GM19324 (cell line): Measurements from ENCODE around the gene ACADL.
A peak's percentile ranks its signal among the peaks of the same experiment; 100 is the strongest.
"Not testable (repeated sequence)": the region's sequence is repeated elsewhere in the genome, so short reads cannot be mapped to it uniquely, and the experiment has no call there.

ENCODE experiments used
- ATAC-seq: cut with Tn5 transposase; IDR thresholded peaks from one replicate; pipeline ENCODE4 v1.9.1; 2021; ENCODE audit warnings: mild to moderate bottlenecking, moderate library complexity; ENCODE audit not compliant: unreplicated experiment, low FRiP score

ACADL gene

DNA sequence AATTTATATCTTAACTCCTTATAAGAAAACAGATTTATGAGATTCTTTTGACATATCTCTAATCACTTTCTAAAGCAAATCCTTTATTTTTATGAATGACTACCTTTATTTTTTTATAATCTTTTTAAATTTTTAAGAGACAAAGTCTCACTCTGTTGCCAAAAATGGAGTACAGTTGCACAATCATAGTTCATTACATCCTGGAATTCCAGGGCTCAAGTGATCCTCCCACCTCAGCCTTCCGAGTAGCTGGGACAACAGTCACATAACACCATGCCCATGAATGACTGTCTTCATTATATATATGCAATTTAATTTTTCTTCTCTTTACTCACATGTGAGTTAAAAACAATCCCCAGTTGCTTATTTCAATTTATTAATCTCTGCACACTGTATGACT, 21.7 kb downstream of the ACADL start:
- no peak for ATAC-seq

DNA sequence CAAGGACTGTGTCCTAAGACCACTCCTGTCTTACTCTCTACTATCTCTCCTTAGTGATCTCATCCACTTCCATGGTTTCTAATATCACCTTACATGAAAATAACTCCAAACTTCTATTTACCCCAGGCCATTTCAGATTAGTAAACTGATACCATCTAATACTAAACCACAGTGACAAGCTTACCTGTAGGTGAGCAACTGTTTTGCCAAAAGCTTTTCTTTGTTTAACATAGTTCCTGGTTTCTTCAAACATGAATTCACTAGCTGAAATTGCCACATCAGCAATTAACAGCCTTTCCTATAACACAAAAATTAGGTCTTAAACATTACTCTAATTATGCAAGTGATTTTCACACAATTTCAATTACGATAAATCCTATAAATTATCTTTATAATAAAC, 22.1 kb downstream of the ACADL start:
- no peak for ATAC-seq

DNA sequence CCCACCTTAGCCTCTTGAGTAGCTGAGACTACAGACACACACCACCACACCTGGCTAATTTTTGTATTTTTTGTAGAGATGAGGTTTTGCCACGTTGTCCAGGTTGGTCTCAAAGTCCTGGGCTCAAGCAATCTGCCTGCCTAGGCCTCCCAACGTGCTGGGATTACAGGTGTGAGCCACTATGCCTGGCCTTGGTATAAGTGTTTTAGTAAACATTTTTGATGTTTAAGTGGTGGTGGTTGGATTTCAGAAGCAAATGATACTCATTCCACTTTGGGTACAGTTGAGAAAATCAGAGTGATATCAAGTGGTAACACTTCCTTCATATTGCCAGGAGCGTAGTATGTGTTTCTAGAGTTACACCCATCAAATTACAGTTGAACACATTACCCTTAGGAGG, 25.4 kb downstream of the ACADL start:
- no peak for ATAC-seq

DNA sequence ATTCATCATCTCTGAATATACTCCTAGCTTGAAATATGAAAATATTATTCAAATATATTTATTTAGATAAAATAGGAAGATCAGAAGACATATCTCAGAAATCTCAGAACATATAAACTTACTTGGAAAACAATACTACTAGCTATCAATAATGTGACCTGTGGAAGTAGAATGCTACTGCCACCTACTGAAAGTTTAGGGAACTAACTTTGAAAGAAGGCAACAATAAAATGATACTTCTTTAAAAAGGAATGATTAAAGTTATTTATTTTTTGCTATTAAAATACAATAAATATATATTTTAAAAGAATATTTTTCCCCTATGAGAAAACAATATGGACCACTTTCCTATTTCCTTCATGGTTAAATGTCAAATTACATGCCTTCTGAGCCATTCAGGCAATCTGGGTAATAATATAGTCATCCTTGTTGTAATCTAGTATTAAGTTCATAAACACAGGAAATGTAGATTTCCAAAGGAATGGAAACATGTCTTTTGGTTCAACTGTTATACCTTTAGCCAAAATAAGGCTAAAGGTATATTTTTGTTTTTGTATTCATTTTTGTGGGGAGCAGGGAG, 26.0 kb downstream of the ACADL start:
- ATAC-seq, result no peak

DNA sequence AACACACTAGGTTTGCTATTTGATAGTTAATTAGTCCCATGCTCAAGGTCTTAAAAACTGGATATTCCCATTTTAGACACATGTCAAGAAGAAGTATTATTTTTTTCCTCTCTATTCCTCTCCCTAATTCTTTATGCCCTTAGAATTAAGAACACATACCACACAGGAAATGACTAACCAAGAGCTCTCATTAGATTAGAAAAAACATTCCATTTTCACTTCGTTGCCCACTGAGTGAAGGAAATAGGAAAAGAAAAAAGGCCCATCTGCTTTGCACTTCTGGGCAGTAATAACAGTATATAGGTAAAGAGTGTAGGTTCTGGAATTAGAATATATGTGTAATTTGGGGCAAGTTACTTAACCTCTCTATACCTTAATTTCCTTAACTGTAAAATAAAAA, 26.9 kb downstream of the ACADL start:
- ATAC-seq, result no peak

DNA sequence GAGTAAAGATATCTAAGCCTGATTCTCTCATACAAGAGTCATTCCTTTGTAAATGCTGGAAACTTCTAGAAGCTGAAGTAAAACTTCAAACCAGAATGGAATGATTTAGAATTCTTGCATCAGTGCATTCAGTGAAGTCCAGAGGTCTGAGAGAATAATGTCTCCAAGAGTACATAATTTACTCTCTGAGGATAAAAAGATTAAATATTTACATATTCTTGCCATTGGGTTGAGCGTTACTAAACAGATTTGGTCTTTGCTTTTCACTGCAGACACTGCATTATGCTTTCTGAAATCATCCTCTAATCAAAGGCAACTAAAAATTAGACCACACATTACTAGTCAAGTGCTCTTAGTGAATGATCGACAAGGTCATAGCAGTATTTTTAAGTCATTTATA, 27.5 kb downstream of the ACADL start:
- ATAC-seq, result no peak

DNA sequence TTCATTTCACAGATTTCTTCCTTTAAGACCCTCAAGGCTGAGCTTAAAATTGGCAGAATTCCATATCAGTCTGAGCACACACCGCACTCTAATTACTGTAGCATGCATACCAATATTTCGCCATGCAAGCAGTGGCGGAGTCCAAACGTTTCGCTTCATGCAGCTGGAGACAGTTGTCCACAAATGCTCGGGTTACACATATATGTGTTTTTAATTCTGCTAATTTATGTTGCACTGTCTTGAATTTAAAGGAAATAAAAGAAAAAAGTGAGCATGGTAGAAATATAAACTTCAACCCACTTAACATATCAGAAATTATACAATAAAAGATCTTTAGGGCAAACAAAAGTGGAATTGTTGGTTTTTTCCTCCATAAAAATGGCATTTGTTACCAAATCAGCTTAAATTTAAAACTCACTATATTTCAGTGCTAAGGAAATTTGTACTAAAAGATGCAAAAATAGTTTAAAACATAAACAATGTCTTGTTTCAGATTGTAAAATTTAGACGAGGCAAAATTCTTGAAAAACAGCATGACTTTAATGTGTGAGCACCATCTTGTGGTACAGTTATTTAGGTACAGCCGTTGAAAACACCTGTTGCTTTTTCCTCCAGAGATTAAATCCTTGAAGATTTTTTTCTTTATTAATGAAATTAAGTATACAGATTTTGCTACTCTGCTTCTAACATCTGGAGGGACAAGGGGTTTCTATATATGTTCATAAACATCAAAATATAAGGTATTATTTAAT, 30.0 kb downstream of the ACADL start:
- ATAC-seq, result no peak

DNA sequence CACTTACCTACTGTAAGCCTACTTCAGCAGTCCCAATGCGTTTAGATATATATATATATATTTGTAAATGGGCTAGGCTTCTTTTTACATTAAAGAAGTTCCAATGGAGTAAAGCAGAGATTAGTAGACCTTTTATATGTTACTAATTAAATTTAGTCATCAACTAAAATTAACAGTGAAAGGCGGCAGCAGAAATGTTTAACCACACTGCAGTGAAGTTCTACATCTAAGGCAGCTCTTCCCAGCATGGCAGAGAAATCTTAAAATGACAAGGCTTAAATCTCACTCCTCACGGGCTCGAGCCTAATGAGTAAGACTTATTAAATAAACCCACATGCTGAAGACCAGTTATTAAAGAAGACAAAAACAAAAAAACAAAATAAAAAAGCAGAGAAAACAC, 34.9 kb downstream of the ACADL start:
- ATAC-seq, result peak; percentile 40

DNA sequence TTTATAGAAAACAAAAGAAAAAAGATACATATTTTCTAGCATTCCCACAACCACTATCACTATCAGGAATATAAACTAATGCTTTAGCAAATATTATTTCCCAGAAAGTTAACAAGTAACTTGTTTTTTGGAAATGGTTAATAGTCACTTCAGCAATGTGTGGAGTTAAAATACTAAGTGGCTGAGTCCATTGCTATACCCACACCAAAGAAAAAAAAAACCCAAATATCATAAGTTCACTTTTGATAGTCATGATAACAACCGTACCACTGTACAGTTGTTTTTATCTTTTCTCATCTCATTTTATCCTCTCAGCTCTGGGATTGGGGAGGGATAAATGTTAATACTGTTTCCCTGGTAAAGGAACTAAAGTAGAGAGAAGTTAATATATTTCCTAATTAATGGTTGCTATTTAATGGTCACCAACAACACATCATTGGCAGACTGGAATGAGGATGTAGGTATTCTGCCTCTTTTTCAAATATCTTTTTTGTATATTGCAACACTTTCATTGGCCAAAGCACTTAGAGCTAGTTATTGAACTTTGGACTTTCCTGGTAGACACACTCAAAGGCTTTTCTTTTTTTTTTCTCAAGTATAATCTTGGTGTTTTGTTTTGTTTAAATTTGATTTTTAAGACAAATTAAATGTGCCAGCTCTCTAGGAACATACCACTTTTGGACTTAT, 35.7 kb downstream of the ACADL start:
- peak; percentile 79 for ATAC-seq

DNA sequence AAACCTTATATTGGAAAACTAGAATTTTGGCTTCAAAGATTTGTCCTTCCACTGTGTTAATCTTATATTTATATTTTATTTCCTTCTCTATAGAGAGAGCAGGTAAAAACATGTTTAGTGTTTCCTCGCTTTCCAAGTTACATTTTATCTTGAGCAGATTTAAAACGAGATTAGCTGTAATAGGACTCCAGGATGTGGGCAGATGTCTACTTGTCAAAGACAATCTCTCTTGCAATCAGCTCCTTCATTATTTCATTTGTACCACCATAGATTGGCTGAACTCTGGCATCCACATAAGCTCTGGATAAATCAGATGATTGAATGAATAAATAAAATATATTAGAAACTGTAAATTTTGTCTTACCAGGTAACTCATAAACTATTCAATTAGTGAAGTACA, 36.5 kb downstream of the ACADL start:
- no peak for ATAC-seq

DNA sequence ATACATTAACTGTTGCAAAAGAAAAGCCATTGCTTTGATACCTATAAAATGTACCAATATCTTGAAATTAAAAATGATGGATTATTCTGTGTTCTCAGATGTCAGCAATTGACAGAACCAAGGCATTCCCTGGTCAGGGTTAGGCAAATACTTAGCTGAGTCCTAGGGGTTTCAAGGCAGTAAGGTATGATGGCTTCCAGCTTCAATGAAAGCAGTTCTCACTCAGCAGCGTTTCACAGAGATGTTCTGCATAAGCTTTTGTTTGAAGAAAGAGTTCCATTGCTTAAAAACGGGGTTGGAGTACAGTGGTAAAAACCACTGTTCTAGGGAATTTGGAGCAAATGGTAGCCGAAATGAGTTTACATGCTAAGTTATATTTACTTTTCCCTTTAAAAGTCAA, 37.1 kb downstream of the ACADL start:
- ATAC-seq, result no peak

DNA sequence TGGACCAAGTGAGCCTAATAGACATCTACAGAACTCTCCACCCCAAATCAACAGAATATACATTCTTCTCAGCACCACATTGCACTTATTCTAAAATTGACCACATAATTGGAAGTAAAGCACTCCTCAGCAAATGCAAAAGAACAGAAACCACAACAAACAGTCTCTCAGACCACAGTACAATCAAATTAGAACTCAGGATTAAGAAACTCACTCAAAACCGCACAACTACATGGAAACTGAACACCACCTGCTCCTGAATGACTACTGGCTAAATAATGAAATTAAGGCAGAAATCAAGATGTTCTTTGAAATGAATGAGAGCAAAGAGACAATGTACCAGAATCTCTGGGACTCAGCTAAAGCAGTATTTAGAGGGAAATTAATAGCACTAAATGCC, 41.3 kb downstream of the ACADL start:
- not testable (repeated sequence) for ATAC-seq

DNA sequence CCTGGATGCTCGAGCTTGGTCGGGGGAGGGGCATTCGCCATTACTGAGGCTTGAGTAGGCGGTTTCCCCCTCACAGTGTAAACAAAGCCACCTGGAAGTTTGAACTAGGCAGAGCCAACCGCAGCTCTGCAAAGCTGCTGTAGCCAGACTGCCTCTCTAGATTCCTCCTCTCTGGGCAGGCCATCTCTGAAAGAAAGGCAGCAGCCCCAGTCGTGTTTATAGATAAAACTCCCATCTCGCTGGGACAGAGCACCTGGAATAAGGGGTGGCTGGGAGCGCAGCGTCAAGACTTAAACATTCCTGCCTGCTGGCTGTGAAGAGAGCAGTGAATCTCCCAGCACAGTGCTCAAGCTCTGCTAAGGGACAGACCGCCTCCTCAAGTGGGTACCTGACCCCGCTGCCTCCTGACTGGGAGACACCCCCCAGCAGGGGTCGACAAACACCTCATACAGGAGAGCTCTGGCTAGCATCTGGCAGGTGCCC, 43.6 kb downstream of the ACADL start:
- not testable (repeated sequence) for ATAC-seq

DNA sequence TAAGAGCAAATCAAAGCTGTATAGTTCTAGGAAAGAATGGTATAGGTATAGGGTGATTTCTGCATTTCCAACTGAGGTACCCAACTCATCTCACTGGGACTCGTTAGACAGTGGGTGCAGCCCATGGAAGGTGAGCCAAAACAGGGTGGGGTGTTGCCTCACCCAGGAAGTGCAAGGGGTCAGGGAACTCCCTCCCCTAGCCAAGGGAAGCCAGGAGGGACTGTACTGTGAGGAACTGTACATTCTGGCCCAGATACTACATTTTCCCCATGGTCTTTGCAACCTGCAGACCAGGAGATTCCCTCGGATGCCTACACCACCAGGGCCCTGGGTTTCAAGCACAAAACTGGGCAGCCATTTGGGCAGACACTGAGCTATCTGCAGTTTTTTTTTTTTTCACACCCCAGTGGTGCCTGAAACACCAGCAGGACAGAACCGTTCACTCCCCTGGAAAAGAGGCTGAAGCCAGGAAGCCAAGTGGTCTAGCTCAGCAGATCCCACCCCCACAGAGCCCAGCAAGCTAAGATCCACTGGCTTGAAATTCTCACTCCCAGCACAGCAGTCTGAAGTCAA, 44.1 kb downstream of the ACADL start:
- not testable (repeated sequence) for ATAC-seq

DNA sequence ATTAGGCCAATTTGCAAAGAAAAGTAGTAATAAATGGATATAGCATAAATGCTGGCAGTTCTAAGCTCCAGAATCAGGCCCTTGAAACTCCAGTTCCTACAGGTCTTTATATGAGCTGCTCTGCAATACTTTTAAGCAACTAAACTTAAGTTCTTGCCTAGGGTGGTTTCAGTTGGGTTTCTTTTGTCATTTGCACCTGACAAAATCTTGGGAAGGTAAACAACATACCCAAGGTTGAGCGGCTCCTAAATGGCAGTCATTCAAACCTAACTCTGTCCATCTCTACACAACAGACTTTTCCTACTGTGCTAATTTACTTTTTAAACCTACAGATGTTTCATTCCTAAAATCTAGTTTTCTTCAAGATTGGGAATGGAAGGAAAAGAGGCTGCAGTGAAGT, 44.8 kb downstream of the ACADL start:
- no peak for ATAC-seq

DNA sequence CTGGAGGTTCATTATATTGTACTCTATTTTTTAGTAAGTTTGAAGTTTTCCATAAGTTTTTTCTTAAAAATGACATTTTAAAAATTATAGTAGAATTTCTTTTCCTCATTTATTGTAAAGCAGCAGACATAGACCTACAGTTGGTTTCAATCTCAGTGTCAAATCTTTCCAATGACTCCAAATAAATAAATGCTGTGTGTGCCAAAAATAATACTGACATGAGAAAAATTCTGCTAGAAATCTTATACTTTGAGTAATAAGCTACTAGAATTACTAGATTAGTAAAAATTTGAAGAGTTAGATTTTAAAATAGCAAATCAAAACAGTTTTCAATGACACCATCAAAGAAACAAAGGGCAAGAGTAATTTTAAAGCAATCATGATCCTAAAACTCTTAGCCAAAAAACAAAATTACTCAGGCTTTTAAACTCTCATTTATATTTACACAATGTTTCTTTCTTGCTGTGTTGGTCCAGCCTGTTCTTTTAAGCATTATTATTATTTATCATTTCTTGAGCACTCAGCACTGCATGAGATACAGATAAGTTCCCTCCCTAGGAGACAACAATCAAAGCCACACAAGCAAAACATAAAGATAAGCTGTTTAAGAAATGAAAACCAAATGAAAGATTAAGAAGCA, 45.8 kb downstream of the ACADL start:
- no peak for ATAC-seq

DNA sequence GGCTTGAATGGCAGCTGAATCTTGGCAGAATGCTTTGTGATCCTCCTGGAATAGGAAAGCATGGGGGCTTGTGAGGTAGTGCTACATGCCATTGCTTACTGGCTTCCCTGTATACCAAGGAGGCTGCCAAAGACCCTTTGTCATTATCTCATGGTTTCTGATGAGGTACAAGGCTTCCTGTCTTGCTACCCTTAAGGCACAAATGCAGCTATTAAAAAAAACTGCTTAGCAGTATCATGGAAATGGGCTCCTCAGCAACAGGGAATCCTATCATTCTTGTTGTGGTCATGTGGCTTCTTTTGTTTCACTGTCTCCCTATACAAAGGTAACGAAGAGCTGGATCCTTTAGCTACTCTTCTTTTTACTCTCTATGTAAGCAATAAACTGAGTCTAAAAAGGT, 47.5 kb downstream of the ACADL start:
- no peak for ATAC-seq

DNA sequence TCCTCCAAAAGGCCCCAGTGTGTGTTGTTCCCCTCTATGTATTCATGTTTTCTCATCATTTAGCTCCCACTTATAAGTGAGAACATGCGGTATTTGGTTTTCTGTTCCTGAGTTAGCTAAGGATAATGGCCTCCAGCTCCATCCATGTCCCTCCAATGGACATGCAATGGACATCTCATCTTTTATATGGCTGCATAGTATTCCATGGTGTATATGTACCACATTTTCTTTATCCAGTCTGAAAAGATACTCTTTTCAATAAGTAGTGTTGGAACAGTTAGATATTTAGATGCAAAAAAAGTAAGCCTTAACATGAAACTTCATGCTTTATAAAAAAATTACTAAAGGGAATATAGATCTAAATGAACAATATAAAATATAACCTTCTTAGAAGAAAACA, 48.1 kb downstream of the ACADL start:
- ATAC-seq, result not testable (repeated sequence)

DNA sequence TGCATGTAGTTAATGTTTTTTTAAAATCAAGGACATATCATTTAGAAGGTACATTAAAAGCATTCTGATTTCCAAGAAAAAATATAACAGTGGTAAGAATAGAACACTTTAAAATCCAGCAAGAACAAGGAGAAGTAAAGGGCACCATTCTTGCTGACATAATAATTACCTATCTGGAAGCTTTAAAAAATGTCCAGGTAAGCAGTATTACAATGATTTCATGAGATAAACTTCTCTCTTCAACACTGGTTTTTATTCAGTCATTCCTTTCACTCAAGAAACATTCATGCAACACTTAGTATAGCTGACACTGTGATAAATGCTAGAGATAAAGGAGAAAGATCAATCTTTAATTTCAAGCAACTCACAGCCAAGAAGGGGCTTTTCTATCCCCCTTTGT, 51.2 kb downstream of the ACADL start:
- no peak for ATAC-seq

DNA sequence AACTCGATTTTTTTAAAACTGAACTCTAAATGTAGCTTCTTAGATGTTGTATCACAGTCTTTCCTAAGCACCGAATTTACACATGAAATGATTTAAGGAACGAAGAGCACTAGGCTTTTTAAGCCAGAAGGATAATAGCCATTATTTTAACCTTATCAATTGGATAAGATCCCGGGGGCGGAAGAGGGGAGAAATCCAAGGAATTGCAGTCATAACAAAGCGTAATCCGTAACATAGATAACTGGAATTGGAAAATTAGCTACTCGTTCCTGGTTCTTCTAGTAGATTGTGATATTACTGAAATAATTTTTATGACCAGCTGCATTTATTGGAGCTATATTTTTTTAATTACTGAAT, 53.0 kb downstream of the ACADL start:
- no peak for ATAC-seq
